Tibial artery (tissue), 4 donors: ENCODE results near the gene CALHM1.

Source experiments
- DNase-seq, 2 donors: peaks; one replicate each; pipeline ENCODE4 v3.0.0-alpha.2; 2019
- H3K27ac ChIP-seq, 2 donors: fragments of 200-600 bp; sonication (generic) in 1 of 2; 1 replicate in 1 of 2; 2 replicates in 1 of 2; pipeline ENCODE4 v1.5.1; 2018 to 2019; ENCODE audit warnings: mild to moderate bottlenecking in 1 of 2
- H3K27me3 ChIP-seq, 2 donors: fragments of 200-600 bp; sonication (generic) in 1 of 2; one replicate each; pipeline versions ENCODE4 v1.5.1 to v1.6.0; 2016 to 2019
- H3K36me3 ChIP-seq, 3 donors: fragments of 200-600 bp; sonication (generic) in 2 of 3; one replicate each; pipeline ENCODE4 v1.5.1; 2016 to 2019; ENCODE audit warnings: mild to moderate bottlenecking in 2 of 3
- H3K4me1 ChIP-seq, 4 donors: fragments of 200-600 bp; sonication (generic) in 2 of 4; 1 replicate in 3 of 4; 2 replicates in 1 of 4; pipeline ENCODE4 v1.5.1; 2016 to 2019
- H3K4me3 ChIP-seq, 2 donors: fragments of 200-600 bp; sonication (generic) in 1 of 2; 1 replicate in 1 of 2; 2 replicates in 1 of 2; pipeline ENCODE4 v1.5.1; 2018 to 2019; ENCODE audit warnings: mild to moderate bottlenecking in 2 of 2
- H3K9me3 ChIP-seq, 3 donors: fragments of 200-600 bp; sonication (generic) in 1 of 3; one replicate each; pipeline ENCODE4 v1.5.1; 2016 to 2019
- CTCF ChIP-seq, 2 experiments: fragments of 200-600 bp in 1 of 2; fragments of 450-650 bp in 1 of 2; IDR thresholded peaks; one replicate each; pipeline ENCODE4 v1.5.1; 2017 to 2019; ENCODE audit warnings: antibody characterized with exemption in 2 of 2, mild to moderate bottlenecking in 1 of 2, moderate library complexity in 1 of 2
- intact Hi-C: fragments of 100-400 bp; cut with DNase I; formaldehyde crosslinking; loops from one replicate; pipeline ENCODE4 v1.15.0; 2023; ENCODE audit warnings: low total_unique reads

CALHM1 gene

GRCh38 chr10:103442031-103442461 is 16.7 kb downstream of the CALHM1 start:
- TF ChIP-seq CTCF (IDR thresholded peaks at IDR 0.05), result no peak
- peaks cover 0 to 50% (median 29%) of the 10 kb centered on the region in 4 donors for H3K4me1 ChIP-seq
- H3K27me3 ChIP-seq, result no peaks in the 10 kb centered on the region
- H3K36me3 ChIP-seq, result peaks cover 51 to 94% (median 88%) of the 10 kb centered on the region in 3 donors
- no peaks in the 10 kb centered on the region for H3K9me3 ChIP-seq
- H3K4me3 ChIP-seq, result no peak overlapping the region
- intact Hi-C loops, result no loop called here
- peak; percentile 53 to 84 for DNase-seq
- H3K27ac ChIP-seq, result peak overlapping the region; percentile 36 to 64

- no peak for DNase-seq
- Histone ChIP-seq H3K4me1 (peaks cover 0 to 46% (median 24%) of the 10 kb centered on the region in 4 donors), H3K27ac (peak overlapping the region; percentile 36 to 64), H3K36me3 (peaks cover 47 to 94% (median 88%) of the 10 kb centered on the region in 3 donors), H3K9me3 (no peaks in the 10 kb centered on the region), H3K4me3 (no peak overlapping the region), H3K27me3 (no peaks in the 10 kb centered on the region)
- intact Hi-C loops, result no loop called here
- TF ChIP-seq CTCF (IDR thresholded peaks at IDR 0.05), result no peak
These were observed 17.1 kb downstream of the CALHM1 start for GRCh38 chr10:103441611-103442010.

- no peaks in the 10 kb centered on the region for H3K27me3 ChIP-seq
- H3K9me3 ChIP-seq, result no peaks in the 10 kb centered on the region
- intact Hi-C loops, result no loop called here
- TF ChIP-seq CTCF (IDR thresholded peaks at IDR 0.05), result no peak
- H3K36me3 ChIP-seq, result peaks cover 47 to 97% (median 91%) of the 10 kb centered on the region in 3 donors
- no peak overlapping the region for H3K4me3 ChIP-seq
- DNase-seq, result no peak
- peaks cover 0 to 42% (median 20%) of the 10 kb centered on the region in 4 donors for H3K4me1 ChIP-seq
- H3K27ac ChIP-seq, result peak overlapping the region in 1 of 2 donors; percentile 64
These were observed 17.5 kb downstream of the CALHM1 start for GRCh38 chr10:103441206-103441605.

GRCh38 chr10:103440416-103440815 is 18.3 kb downstream of the CALHM1 start:
- Histone ChIP-seq H3K36me3 (peaks cover 44 to 100% (median 90%) of the 10 kb centered on the region in 3 donors), H3K27me3 (no peaks in the 10 kb centered on the region), H3K9me3 (no peaks in the 10 kb centered on the region), H3K27ac (no peak overlapping the region), H3K4me3 (no peak overlapping the region), H3K4me1 (peaks cover 0 to 34% (median 13%) of the 10 kb centered on the region in 4 donors)
- no peak for TF ChIP-seq CTCF (IDR thresholded peaks at IDR 0.05)
- no peak for DNase-seq
- intact Hi-C loops, result no loop called here

- Histone ChIP-seq H3K4me3 (no peak overlapping the region), H3K9me3 (no peaks in the 10 kb centered on the region), H3K36me3 (peaks cover 38 to 97% (median 87%) of the 10 kb centered on the region in 3 donors), H3K27me3 (no peaks in the 10 kb centered on the region), H3K27ac (no peak overlapping the region), H3K4me1 (peaks cover 0 to 28% (median 7%) of the 10 kb centered on the region in 4 donors)
- no peak for TF ChIP-seq CTCF (IDR thresholded peaks at IDR 0.05)
- no peak for DNase-seq
- intact Hi-C loops, result no loop called here
These were observed 18.9 kb downstream of the CALHM1 start for GRCh38 chr10:103439776-103440175.

GRCh38 chr10:103433858-103434257 is 24.8 kb downstream of the CALHM1 start:
- no peak overlapping the region for H3K27ac ChIP-seq
- peaks cover 24 to 95% (median 52%) of the 10 kb centered on the region in 3 donors for H3K36me3 ChIP-seq
- no peaks in the 10 kb centered on the region for H3K4me1 ChIP-seq
- DNase-seq, result peak; percentile 76 to 77
- intact Hi-C loops, result no loop called here
- no peaks in the 10 kb centered on the region for H3K27me3 ChIP-seq
- H3K9me3 ChIP-seq, result no peaks in the 10 kb centered on the region
- no peak overlapping the region for H3K4me3 ChIP-seq
- no peak for TF ChIP-seq CTCF (IDR thresholded peaks at IDR 0.05)
